ENCODE measurements around the gene TTC39A. TPM values are rescaled to one million over a fixed set of nuclear protein-coding genes. Genes with fewer than 3 reads are reported as not detected.

Gene TTC39A
- total RNA-seq, 4 donors from 2014 or later = 0.66 to 2.1 (median 1.4) TPM; not detected in 1

GRCh38 chr1:51285055-51285454 is 45.3 kb downstream of the TTC39A start:
- TF ChIP-seq CTCF (IDR thresholded peaks at IDR 0.05; ENCODE audit: low read depth) = no peak

GRCh38 chr1:51284487-51284954 is 45.8 kb downstream of the TTC39A start:
- TF ChIP-seq CTCF (IDR thresholded peaks at IDR 0.05; ENCODE audit: low read depth) = no peak

DNA sequence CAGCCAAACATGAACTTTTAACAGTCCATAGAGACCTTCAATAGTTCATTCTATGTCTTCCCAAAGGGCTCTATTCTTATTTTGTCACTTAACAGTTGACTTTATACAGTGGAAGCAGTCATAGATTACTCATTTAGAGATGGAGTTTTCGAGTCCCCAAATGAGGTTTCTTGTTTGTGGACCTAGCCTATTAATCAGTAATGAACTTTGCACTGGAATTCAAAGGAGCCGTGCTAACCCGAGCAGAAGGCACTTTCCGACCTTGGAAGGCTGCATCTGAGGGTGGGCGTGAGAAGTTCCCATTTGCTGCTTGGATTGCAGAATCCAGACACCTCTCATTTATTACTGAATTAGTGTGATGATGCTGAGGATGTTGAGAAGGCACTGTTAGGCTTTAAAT is 46.4 kb downstream of the TTC39A start:
- no peak for TF ChIP-seq CTCF (IDR thresholded peaks at IDR 0.05; ENCODE audit: low read depth)

DNA sequence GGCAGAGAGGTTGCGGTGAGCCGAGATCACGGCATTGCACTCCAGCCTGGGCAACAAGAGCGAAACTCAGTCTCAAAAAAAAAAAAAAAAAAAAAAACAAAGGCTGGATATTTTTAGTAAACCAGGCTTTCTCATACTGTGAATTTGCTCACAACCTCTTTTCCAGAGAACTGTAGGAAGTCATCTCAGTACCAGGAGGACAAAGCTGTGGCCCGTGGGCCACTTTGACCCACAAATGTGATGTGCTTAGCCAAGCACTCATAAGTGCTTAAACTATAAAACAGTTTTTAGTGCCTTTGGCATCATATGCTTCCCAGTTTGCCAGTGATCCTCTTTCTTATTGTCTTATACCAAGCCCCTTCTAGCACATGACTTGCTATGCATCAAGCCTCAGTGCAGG is 47.8 kb downstream of the TTC39A start:
- no peak for TF ChIP-seq CTCF (IDR thresholded peaks at IDR 0.05; ENCODE audit: low read depth)

GRCh38 chr1:51281807-51282206 is 48.6 kb downstream of the TTC39A start:
- TF ChIP-seq CTCF (IDR thresholded peaks at IDR 0.05; ENCODE audit: low read depth) = no peak

GRCh38 chr1:51280321-51280978 is 49.9 kb downstream of the TTC39A start:
- TF ChIP-seq CTCF (IDR thresholded peaks at IDR 0.05; ENCODE audit: low read depth) = no peak

- no peak for TF ChIP-seq CTCF (IDR thresholded peaks at IDR 0.05; ENCODE audit: low read depth)
Observed at GRCh38 chr1:51276286-51276685, 54.1 kb downstream of the TTC39A start.
